ENCODE data around the gene AP1M1. TPM values are rescaled to one million over a fixed set of nuclear protein-coding genes. Genes with fewer than 3 reads are reported as not detected.

The AP1M1 gene
- total and polyA plus RNA-seq, 11 donors: 26.2 to 93.4 (median 47.8) TPM

Other genes with a start within 250 kb of the AP1M1 start
- not detected for gene OR10H4, start 248.9 kb upstream of the AP1M1 start, total RNA-seq
- not detected for gene OR10H4, start 248.9 kb upstream of the AP1M1 start, polyA plus RNA-seq
- 100 to 1,000 TPM in 3 of 9 donors, 10 to 100 TPM in 6; 49.2 to 260 (median 92.1) TPM for gene TPM4, start 121.4 kb upstream of the AP1M1 start, total RNA-seq
- 100 to 1,000 TPM in 1 of 2 donors, 10 to 100 TPM in 1; 65.0 to 175 TPM for gene TPM4, start 121.4 kb upstream of the AP1M1 start, polyA plus RNA-seq
- gene RAB8A, start 86.0 kb upstream of the AP1M1 start, total RNA-seq: 10 to 100 TPM; 10.9 to 53.7 (median 23.7) TPM
- 10 to 100 TPM in 1 of 2 donors, 1 to 10 TPM in 1; 7.8 to 32.2 TPM for gene RAB8A, start 86.0 kb upstream of the AP1M1 start, polyA plus RNA-seq
- 1 to 10 TPM in 2 of 9 donors, under 1 TPM in 3, not detected in 4; 0.16 to 1.8 (median 0.44) TPM for gene HSH2D, start 54.2 kb upstream of the AP1M1 start, total RNA-seq
- under 1 TPM; 0.12 to 0.30 TPM for gene HSH2D, start 54.2 kb upstream of the AP1M1 start, polyA plus RNA-seq
- not detected for gene CIB3, start 24.4 kb upstream of the AP1M1 start, total RNA-seq
- gene CIB3, start 24.4 kb upstream of the AP1M1 start, polyA plus RNA-seq: not detected
- 10 to 100 TPM; 32.0 to 71.8 (median 37.5) TPM for gene FAM32A, start 12.5 kb upstream of the AP1M1 start, total RNA-seq
- gene FAM32A, start 12.5 kb upstream of the AP1M1 start, polyA plus RNA-seq: 10 to 100 TPM; 34.1 to 94.5 TPM
- 10 to 100 TPM; 28.0 to 87.2 (median 45.0) TPM for gene KLF2, start 126.9 kb downstream of the AP1M1 start, total RNA-seq
- 10 to 100 TPM; 14.4 to 24.2 TPM for gene KLF2, start 126.9 kb downstream of the AP1M1 start, polyA plus RNA-seq

Data from heart left ventricle (tissue), 11 donors.